HG02610 (cell line): ENCODE results near the gene SPATS2L.

Experiments used
- ATAC-seq: cut with Tn5 transposase; IDR thresholded peaks from one replicate; pipeline ENCODE4 v1.9.1; 2021; ENCODE audit warnings: mild to moderate bottlenecking, moderate library complexity; ENCODE audit not compliant: unreplicated experiment

Gene SPATS2L

GRCh38 chr2:200348897-200349563, 42.5 kb downstream of the SPATS2L start:
- no peak for ATAC-seq

GRCh38 chr2:200349868-200350267, 43.4 kb downstream of the SPATS2L start:
- no peak for ATAC-seq

- ATAC-seq: no peak
Observed at GRCh38 chr2:200350850-200351285, 44.4 kb downstream of the SPATS2L start.

- no peak for ATAC-seq
Observed at GRCh38 chr2:200351815-200352214, 45.3 kb downstream of the SPATS2L start.

- ATAC-seq: no peak
Observed at GRCh38 chr2:200352636-200353035, 46.1 kb downstream of the SPATS2L start.

- ATAC-seq: no peak
Observed at GRCh38 chr2:200353120-200353519, 46.6 kb downstream of the SPATS2L start.

- no peak for ATAC-seq
Observed at GRCh38 chr2:200353874-200354273, 47.4 kb downstream of the SPATS2L start.

GRCh38 chr2:200354833-200355751, 48.6 kb downstream of the SPATS2L start:
- no peak for ATAC-seq

GRCh38 chr2:200356321-200356720, 49.8 kb downstream of the SPATS2L start:
- no peak for ATAC-seq

GRCh38 chr2:200356857-200357384, 50.4 kb downstream of the SPATS2L start:
- no peak for ATAC-seq

GRCh38 chr2:200357845-200358244, 51.4 kb downstream of the SPATS2L start:
- no peak for ATAC-seq

- ATAC-seq: no peak
Observed at GRCh38 chr2:200359552-200359951, 53.1 kb downstream of the SPATS2L start.

- no peak for ATAC-seq
Observed at GRCh38 chr2:200360364-200360763, 53.9 kb downstream of the SPATS2L start.

GRCh38 chr2:200362202-200362917, 55.9 kb downstream of the SPATS2L start:
- no peak for ATAC-seq

- no peak for ATAC-seq
Observed at GRCh38 chr2:200363279-200363678, 56.8 kb downstream of the SPATS2L start.

- no peak for ATAC-seq
Observed at GRCh38 chr2:200364142-200364541, 57.6 kb downstream of the SPATS2L start.

- ATAC-seq: no peak
Observed at GRCh38 chr2:200364620-200365019, 58.1 kb downstream of the SPATS2L start.

GRCh38 chr2:200365209-200365608, 58.7 kb downstream of the SPATS2L start:
- no peak for ATAC-seq

- no peak for ATAC-seq
Observed at GRCh38 chr2:200367155-200367554, 60.7 kb downstream of the SPATS2L start.

- no peak for ATAC-seq
Observed at GRCh38 chr2:200369886-200370285, 63.4 kb downstream of the SPATS2L start.

GRCh38 chr2:200373231-200373630, 66.7 kb downstream of the SPATS2L start:
- ATAC-seq: peak; percentile 48
